HEK293T (cell line): ENCODE measurements around the gene C2.

Experiments
- ARNT ChIP-seq: fragments of 450-650 bp; IDR thresholded peaks from 2 replicates; pipeline ENCODE4 v1.6.1; 2017; ENCODE audit warnings: mild to moderate bottlenecking
- FOXA1 ChIP-seq: fragments of 450-650 bp; IDR thresholded peaks from 2 replicates; pipeline ENCODE4 v1.6.1; 2016; ENCODE audit warnings: mild to moderate bottlenecking
- HDGF ChIP-seq: fragments of 450-650 bp; IDR thresholded peaks from 2 replicates; pipeline ENCODE4 v1.6.1; 2017; ENCODE audit warnings: antibody characterized with exemption, borderline replicate concordance
- TF ChIP-seq, protein P1 (sequence below): fragments of 450-650 bp; IDR thresholded peaks from 2 replicates; pipeline ENCODE4 v1.6.1; 2016

DNA sequence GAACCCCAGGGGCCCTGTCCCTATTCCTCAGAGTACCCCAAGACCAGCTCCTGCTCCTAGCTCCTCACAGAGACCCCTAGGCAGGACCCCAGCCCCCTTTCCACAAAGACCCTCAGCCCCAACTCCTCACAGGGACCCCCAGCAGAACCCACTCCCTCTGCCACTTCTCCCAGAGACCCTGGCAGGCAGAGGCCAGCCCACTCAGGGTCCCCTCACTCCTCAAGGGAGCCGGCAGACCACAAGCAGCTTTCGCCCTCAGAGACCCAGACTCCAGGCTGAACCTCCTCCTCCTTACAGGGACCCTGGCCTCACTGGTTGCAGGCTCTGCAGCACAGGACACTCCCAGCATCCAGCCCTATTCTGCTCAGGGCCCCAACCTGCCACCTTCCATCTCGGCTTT, 49.3 kb upstream of the C2 start:
- TF ChIP-seq, protein P1, sequence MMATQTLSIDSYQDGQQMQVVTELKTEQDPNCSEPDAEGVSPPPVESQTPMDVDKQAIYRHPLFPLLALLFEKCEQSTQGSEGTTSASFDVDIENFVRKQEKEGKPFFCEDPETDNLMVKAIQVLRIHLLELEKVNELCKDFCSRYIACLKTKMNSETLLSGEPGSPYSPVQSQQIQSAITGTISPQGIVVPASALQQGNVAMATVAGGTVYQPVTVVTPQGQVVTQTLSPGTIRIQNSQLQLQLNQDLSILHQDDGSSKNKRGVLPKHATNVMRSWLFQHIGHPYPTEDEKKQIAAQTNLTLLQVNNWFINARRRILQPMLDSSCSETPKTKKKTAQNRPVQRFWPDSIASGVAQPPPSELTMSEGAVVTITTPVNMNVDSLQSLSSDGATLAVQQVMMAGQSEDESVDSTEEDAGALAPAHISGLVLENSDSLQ: no peak
- no peak for TF ChIP-seq ARNT
- no peak for TF ChIP-seq FOXA1
- no peak for TF ChIP-seq HDGF
